AG10803 (cell line): Measurements from ENCODE around the gene APOC1.
"Not testable (repeated sequence)": the region's sequence is repeated elsewhere in the genome, so short reads cannot be mapped to it uniquely, and the experiment has no call there.

Experiments
- DNase-seq: peaks from one replicate; pipeline ENCODE4 v3.0.0; 2010; ENCODE audit warnings: low read depth
- H3K4me3 ChIP-seq: 2 replicates; pipeline ENCODE4 v1.5.1; 2011; ENCODE audit warnings: mild to moderate bottlenecking, low read length, control low read depth
- CTCF ChIP-seq: conservative IDR thresholded peaks from 2 replicates; pipeline ENCODE4 v1.5.1; 2011; ENCODE audit warnings: mild to moderate bottlenecking, low read length, control low read depth, inconsistent platforms

The APOC1 gene

GRCh38 chr19:44925114-44925891 lies 10.9 kb downstream of the APOC1 start:
- peak; percentile 76 for DNase-seq
- H3K4me3 ChIP-seq, result no peak overlapping the region
- TF ChIP-seq CTCF, result no peak

GRCh38 chr19:44926245-44927077 lies 12.1 kb downstream of the APOC1 start:
- H3K4me3 ChIP-seq, DNase-seq: not testable (repeated sequence)

GRCh38 chr19:44927746-44928145 lies 13.3 kb downstream of the APOC1 start:
- peak; percentile 69 for DNase-seq
- TF ChIP-seq CTCF, result no peak

GRCh38 chr19:44930088-44930487 lies 15.7 kb downstream of the APOC1 start:
- no peak for TF ChIP-seq CTCF
- H3K4me3 ChIP-seq, result no peak overlapping the region
- DNase-seq, result no peak

More at GRCh38 chr19:44927746-44928145, 13.3 kb downstream of the APOC1 start:
- H3K4me3 ChIP-seq, result no peak overlapping the region

- no peak overlapping the region for H3K4me3 ChIP-seq
- no peak for DNase-seq
- TF ChIP-seq CTCF, result no peak
These were observed 17.1 kb downstream of the APOC1 start for GRCh38 chr19:44931541-44931940.

GRCh38 chr19:44939668-44940067 lies 25.3 kb downstream of the APOC1 start:
- TF ChIP-seq CTCF, result no peak
- peak; percentile 11 for DNase-seq

GRCh38 chr19:44942067-44942571 lies 27.7 kb downstream of the APOC1 start, which contains the start of gene APOC4:
Gene APOC4, plus strand, starts transcription at chr19:44942237. Its CDS starts 41 bp downstream, at chr19:44942278.
- H3K4me3 ChIP-seq, result no peak within 1 kb of the TSS
- TF ChIP-seq CTCF, result no peak
- no peak for DNase-seq

More at GRCh38 chr19:44939668-44940067, 25.3 kb downstream of the APOC1 start:
- no peak overlapping the region for H3K4me3 ChIP-seq
